ENCODE results near the gene EXOC1L. TPM values are rescaled to one million over a fixed set of nuclear protein-coding genes. Genes with fewer than 3 reads are reported as not detected.

The EXOC1L gene
- total and polyA plus RNA-seq, 9 of the 15 experiments (the other 6 are each of a cell fraction or from before 2014, with no cell fraction given) = 0.38 to 3.9 (median 1.0) TPM; not detected in 1

- TF ChIP-seq TFAP4 (CRISPR knock-in tag; IDR thresholded peaks at IDR 0.05; ENCODE audit: borderline replicate concordance) (peak; percentile 79; the same call in 1 of the 2 replicates), PKNOX1 (IDR thresholded peaks at IDR 0.05) (peak; percentile 80), HDAC2 (IDR thresholded peaks at IDR 0.05) (peak; percentile 73; the same call in 1 of the 2 replicates), HCFC1 (IDR thresholded peaks at IDR 0.05; ENCODE audit: low read depth, low read length) (peak; percentile 74), SRSF9 (IDR thresholded peaks at IDR 0.05; ENCODE audit: borderline replicate concordance, low read depth, low read length) (no peak), RREB1 (CRISPR knock-in tag; IDR thresholded peaks at IDR 0.05) (0 out of 2 replicates have a peak, but pooled peaks have one; percentile 22), ATF1 (CRISPR knock-in tag; IDR thresholded peaks at IDR 0.05) (no peak), ATF1 (tag; IDR thresholded peaks at IDR 0.05) (peak; percentile 87), RBBP5 (IDR thresholded peaks at IDR 0.05; ENCODE audit: borderline replicate concordance, insufficient read depth, low read length, poor library complexity, severe bottlenecking) (peak; percentile 100), RB1 (IDR thresholded peaks at IDR 0.05; ENCODE audit: low read depth) (peak; percentile 59), TCF7L2 (IDR thresholded peaks at IDR 0.05; ENCODE audit: low read depth, low read length) (peak; percentile 42; the same call in 1 of the 2 replicates), CBFB (CRISPR knock-in tag; IDR thresholded peaks at IDR 0.05) (no peak), NRF1 (conservative IDR thresholded peaks at IDR 0.05 in 1 of 2, IDR thresholded peaks at IDR 0.05 in 1 of 2) (peak; percentile 61 to 69; a peak in 3 of 4 replicates), ZBTB12 (CRISPR knock-in tag; IDR thresholded peaks at IDR 0.05) (0 out of 2 replicates have a peak, but pooled peaks have one; percentile 35), YBX1 (IDR thresholded peaks at IDR 0.05) (no peak), MAX (CRISPR knock-in tag; IDR thresholded peaks at IDR 0.05) (peak; percentile 54), MLLT1 (IDR thresholded peaks at IDR 0.05) (0 out of 4 replicates have a peak, but pooled peaks of 1 of the 2 experiments have one; percentile 30)
These were observed 34.0 kb downstream of the EXOC1L start, which contains the start of gene EXOC1 (continued) for GRCh38 chr4:55853484-55854046.
